Measurements from ENCODE around the gene ZNF462.

Gene ZNF462

GRCh38 chr9:106941916-106942315 lies 79.0 kb downstream of the ZNF462 start:
- Histone ChIP-seq H3K9ac (ENCODE audit: low read depth, low read length, poor library complexity) (no peak overlapping the region), H3K14ac (ENCODE audit: low read length) (no peak overlapping the region), H4K8ac (ENCODE audit: low read depth, low read length) (no peak overlapping the region), H2AFZ (ENCODE audit: low read length) (no peak overlapping the region), H3K23ac (ENCODE audit: low read depth, low read length, poor library complexity) (no peak overlapping the region), H3K4me1 (ENCODE audit: control insufficient read depth in 2 of 2, insufficient read depth in 1 of 2, low read depth in 1 of 2, low read length in 2 of 2) (no peaks in the 10 kb centered on the region), H3K27me3 (ENCODE audit: control insufficient read depth in 3 of 3, insufficient read depth in 3 of 3, low read depth in 1 of 3, low read length in 3 of 3) (no peaks in the 10 kb centered on the region), H3K79me1 (ENCODE audit: low read depth, low read length) (no peaks in the 10 kb centered on the region), H2BK120ac (ENCODE audit: low read depth, low read length) (no peak overlapping the region), H3K4me2 (ENCODE audit: insufficient read depth, low read length, poor library complexity, severe bottlenecking) (no peak overlapping the region), H3K4me3 (ENCODE audit: low read length in 2 of 2) (no peak overlapping the region), H3K4ac (ENCODE audit: low read length) (no peak overlapping the region), H3K18ac (ENCODE audit: low read length) (no peak overlapping the region), H2BK15ac (ENCODE audit: low read length) (no peak overlapping the region), H2BK5ac (ENCODE audit: low read length) (no peak overlapping the region), H2BK12ac (ENCODE audit: low read length) (no peak overlapping the region), H3K9me3 (replicated peaks in 1 of 2; ENCODE audit: control insufficient read depth in 2 of 2, insufficient read depth in 1 of 2, low read depth in 1 of 2, low read length in 2 of 2) (no peaks in the 10 kb centered on the region), H3K36me3 (replicated peaks in 1 of 2; ENCODE audit: control insufficient read depth in 2 of 2, insufficient read depth in 2 of 2, low read length in 2 of 2) (peaks cover 27 to 100% of the 10 kb centered on the region in 2 donors), H4K91ac (ENCODE audit: low read depth, low read length, poor library complexity) (no peak overlapping the region), H2AK5ac (ENCODE audit: low read depth, low read length) (no peak overlapping the region), H3K27ac (replicated peaks; ENCODE audit: low read length) (no peak overlapping the region)
- no CpG with 5 or more reads among the region's 2 CpGs for WGBS, 2 donors (ENCODE audit: extremely low coverage in 2 of 2, insufficient read length in 2 of 2, insufficient replicate concordance in 1 of 2)
- no peak for DNase-seq (ENCODE audit: low spot score)

- no peak overlapping the region for H2BK15ac ChIP-seq (ENCODE audit: low read length)
- H3K27ac ChIP-seq (replicated peaks; ENCODE audit: low read length), result no peak overlapping the region
- H2BK120ac ChIP-seq (ENCODE audit: low read depth, low read length), result no peak overlapping the region
- H3K4me2 ChIP-seq (ENCODE audit: insufficient read depth, low read length, poor library complexity, severe bottlenecking), result no peak overlapping the region
- H3K18ac ChIP-seq (ENCODE audit: low read length), result no peak overlapping the region
- no peak overlapping the region for H3K14ac ChIP-seq (ENCODE audit: low read length)
- H2AK5ac ChIP-seq (ENCODE audit: low read depth, low read length), result no peak overlapping the region
- no peaks in the 10 kb centered on the region for H3K79me1 ChIP-seq (ENCODE audit: low read depth, low read length)
- no peaks in the 10 kb centered on the region for H3K4me1 ChIP-seq (ENCODE audit: control insufficient read depth in 2 of 2, insufficient read depth in 1 of 2, low read depth in 1 of 2, low read length in 2 of 2)
- no peaks in the 10 kb centered on the region for H3K27me3 ChIP-seq (ENCODE audit: control insufficient read depth in 3 of 3, insufficient read depth in 3 of 3, low read depth in 1 of 3, low read length in 3 of 3)
- WGBS, 2 donors (ENCODE audit: extremely low coverage in 2 of 2, insufficient read length in 2 of 2, insufficient replicate concordance in 1 of 2), result no CpG with 5 or more reads among the region's 5 CpGs
- H3K4me3 ChIP-seq (ENCODE audit: low read length in 2 of 2), result no peak overlapping the region
- H3K4ac ChIP-seq (ENCODE audit: low read length), result no peak overlapping the region
- no peak overlapping the region for H3K9ac ChIP-seq (ENCODE audit: low read depth, low read length, poor library complexity)
- H4K8ac ChIP-seq (ENCODE audit: low read depth, low read length), result no peak overlapping the region
- no peak overlapping the region for H2BK5ac ChIP-seq (ENCODE audit: low read length)
- H4K91ac ChIP-seq (ENCODE audit: low read depth, low read length, poor library complexity), result no peak overlapping the region
- peaks cover 23 to 98% of the 10 kb centered on the region in 2 donors for H3K36me3 ChIP-seq (replicated peaks in 1 of 2; ENCODE audit: control insufficient read depth in 2 of 2, insufficient read depth in 2 of 2, low read length in 2 of 2)
- no peak overlapping the region for H3K23ac ChIP-seq (ENCODE audit: low read depth, low read length, poor library complexity)
- H2BK12ac ChIP-seq (ENCODE audit: low read length), result no peak overlapping the region
- DNase-seq (ENCODE audit: low spot score), result no peak
- H2AFZ ChIP-seq (ENCODE audit: low read length), result no peak overlapping the region
- no peaks in the 10 kb centered on the region for H3K9me3 ChIP-seq (replicated peaks in 1 of 2; ENCODE audit: control insufficient read depth in 2 of 2, insufficient read depth in 1 of 2, low read depth in 1 of 2, low read length in 2 of 2)
These were observed 83.0 kb downstream of the ZNF462 start for GRCh38 chr9:106945727-106946660.

- no peak overlapping the region for H2AFZ ChIP-seq (ENCODE audit: low read length)
- H3K4me2 ChIP-seq (ENCODE audit: insufficient read depth, low read length, poor library complexity, severe bottlenecking), result no peak overlapping the region
- peaks cover 22 to 98% of the 10 kb centered on the region in 2 donors for H3K36me3 ChIP-seq (replicated peaks in 1 of 2; ENCODE audit: control insufficient read depth in 2 of 2, insufficient read depth in 2 of 2, low read length in 2 of 2)
- no peak overlapping the region for H2BK12ac ChIP-seq (ENCODE audit: low read length)
- no peak overlapping the region for H2BK15ac ChIP-seq (ENCODE audit: low read length)
- H3K4me3 ChIP-seq (ENCODE audit: low read length in 2 of 2), result no peak overlapping the region
- H3K27me3 ChIP-seq (ENCODE audit: control insufficient read depth in 3 of 3, insufficient read depth in 3 of 3, low read depth in 1 of 3, low read length in 3 of 3), result no peaks in the 10 kb centered on the region
- no peak overlapping the region for H4K8ac ChIP-seq (ENCODE audit: low read depth, low read length)
- H2BK5ac ChIP-seq (ENCODE audit: low read length), result no peak overlapping the region
- H4K91ac ChIP-seq (ENCODE audit: low read depth, low read length, poor library complexity), result no peak overlapping the region
- no peak overlapping the region for H3K23ac ChIP-seq (ENCODE audit: low read depth, low read length, poor library complexity)
- no peak overlapping the region for H3K9ac ChIP-seq (ENCODE audit: low read depth, low read length, poor library complexity)
- H3K9me3 ChIP-seq (replicated peaks in 1 of 2; ENCODE audit: control insufficient read depth in 2 of 2, insufficient read depth in 1 of 2, low read depth in 1 of 2, low read length in 2 of 2), result no peaks in the 10 kb centered on the region
- H3K79me1 ChIP-seq (ENCODE audit: low read depth, low read length), result no peaks in the 10 kb centered on the region
- H3K18ac ChIP-seq (ENCODE audit: low read length), result no peak overlapping the region
- H3K27ac ChIP-seq (replicated peaks; ENCODE audit: low read length), result no peak overlapping the region
- no peak overlapping the region for H2BK120ac ChIP-seq (ENCODE audit: low read depth, low read length)
- no peak overlapping the region for H2AK5ac ChIP-seq (ENCODE audit: low read depth, low read length)
- DNase-seq (ENCODE audit: low spot score), result no peak
- H3K14ac ChIP-seq (ENCODE audit: low read length), result no peak overlapping the region
- WGBS, 2 donors (ENCODE audit: extremely low coverage in 2 of 2, insufficient read length in 2 of 2, insufficient replicate concordance in 1 of 2), result no CpG with 5 or more reads among the region's 8 CpGs
- H3K4ac ChIP-seq (ENCODE audit: low read length), result no peak overlapping the region
- H3K4me1 ChIP-seq (ENCODE audit: control insufficient read depth in 2 of 2, insufficient read depth in 1 of 2, low read depth in 1 of 2, low read length in 2 of 2), result no peaks in the 10 kb centered on the region
These were observed 84.3 kb downstream of the ZNF462 start for GRCh38 chr9:106947106-106947900.

- H3K4me1 ChIP-seq (ENCODE audit: control insufficient read depth in 2 of 2, insufficient read depth in 1 of 2, low read depth in 1 of 2, low read length in 2 of 2), result no peaks in the 10 kb centered on the region
- no peak overlapping the region for H3K4me3 ChIP-seq (ENCODE audit: low read length in 2 of 2)
- H2BK12ac ChIP-seq (ENCODE audit: low read length), result no peak overlapping the region
- H3K9ac ChIP-seq (ENCODE audit: low read depth, low read length, poor library complexity), result no peak overlapping the region
- no peak overlapping the region for H3K4me2 ChIP-seq (ENCODE audit: insufficient read depth, low read length, poor library complexity, severe bottlenecking)
- H3K27ac ChIP-seq (replicated peaks; ENCODE audit: low read length), result no peak overlapping the region
- H3K27me3 ChIP-seq (ENCODE audit: control insufficient read depth in 3 of 3, insufficient read depth in 3 of 3, low read depth in 1 of 3, low read length in 3 of 3), result no peaks in the 10 kb centered on the region
- DNase-seq (ENCODE audit: low spot score), result no peak
- H2BK5ac ChIP-seq (ENCODE audit: low read length), result no peak overlapping the region
- H4K8ac ChIP-seq (ENCODE audit: low read depth, low read length), result no peak overlapping the region
- no CpG with 5 or more reads among the region's 3 CpGs for WGBS, 2 donors (ENCODE audit: extremely low coverage in 2 of 2, insufficient read length in 2 of 2, insufficient replicate concordance in 1 of 2)
- no peak overlapping the region for H2BK120ac ChIP-seq (ENCODE audit: low read depth, low read length)
- H3K9me3 ChIP-seq (replicated peaks in 1 of 2; ENCODE audit: control insufficient read depth in 2 of 2, insufficient read depth in 1 of 2, low read depth in 1 of 2, low read length in 2 of 2), result no peaks in the 10 kb centered on the region
- no peak overlapping the region for H2AK5ac ChIP-seq (ENCODE audit: low read depth, low read length)
- no peak overlapping the region for H2BK15ac ChIP-seq (ENCODE audit: low read length)
- peaks cover 17 to 98% of the 10 kb centered on the region in 2 donors for H3K36me3 ChIP-seq (replicated peaks in 1 of 2; ENCODE audit: control insufficient read depth in 2 of 2, insufficient read depth in 2 of 2, low read length in 2 of 2)
- H3K14ac ChIP-seq (ENCODE audit: low read length), result no peak overlapping the region
- no peak overlapping the region for H3K18ac ChIP-seq (ENCODE audit: low read length)
- H3K79me1 ChIP-seq (ENCODE audit: low read depth, low read length), result no peaks in the 10 kb centered on the region
- no peak overlapping the region for H4K91ac ChIP-seq (ENCODE audit: low read depth, low read length, poor library complexity)
- H2AFZ ChIP-seq (ENCODE audit: low read length), result no peak overlapping the region
- H3K23ac ChIP-seq (ENCODE audit: low read depth, low read length, poor library complexity), result no peak overlapping the region
- H3K4ac ChIP-seq (ENCODE audit: low read length), result no peak overlapping the region
These were observed 90.2 kb downstream of the ZNF462 start for GRCh38 chr9:106953174-106953573.

Data from neuronal stem cell (in vitro differentiated cells).